Measurements from ENCODE around the gene IRF2BP2. TPM values are rescaled to one million over a fixed set of nuclear protein-coding genes. Genes with fewer than 3 reads are reported as not detected.

Gene IRF2BP2
- total and polyA plus RNA-seq, 2 of the 13 experiments (the other 11 are each of a cell fraction or from before 2014, with no cell fraction given), result 140 to 147 TPM

- no peak for DNase-seq (ENCODE audit: low spot score)
- Histone ChIP-seq H2AFZ (ENCODE audit: low read length) (no peak overlapping the region), H3K27me3 (ENCODE audit: control insufficient read depth in 1 of 2, insufficient read depth in 2 of 2, low read length in 2 of 2) (peaks cover 3% of the 10 kb centered on the region in 2 experiments; a peak in 2 of 5 replicates), H3K4me2 (ENCODE audit: low read depth, low read length) (no peak overlapping the region), H4K20me1 (ENCODE audit: insufficient read depth, low read length) (no peaks in the 10 kb centered on the region), H3K27ac (ENCODE audit: extremely low read length, insufficient read depth, low read length) (no peak overlapping the region), H3K4me3 (replicated peaks in 1 of 3; ENCODE audit: insufficient read depth in 1 of 3, low read depth in 2 of 3, low read length in 3 of 3) (no peak overlapping the region), H3K9ac (ENCODE audit: insufficient read depth, low read depth, low read length) (no peak overlapping the region), H3K36me3 (replicated peaks in 1 of 2; ENCODE audit: control insufficient read depth in 1 of 2, insufficient read depth in 2 of 2, low read length in 2 of 2) (no peaks in the 10 kb centered on the region), H3K79me2 (ENCODE audit: insufficient read depth, low read length) (no peaks in the 10 kb centered on the region), H3K9me3 (ENCODE audit: low read length) (no peaks in the 10 kb centered on the region), H3K4me1 (ENCODE audit: insufficient read depth, low read length) (peaks cover 27% of the 10 kb centered on the region)
- FAIRE-seq, result no peak
- no peak for ATAC-seq
- 36% methylated on average over 4 of the region's 4 CpGs for WGBS (ENCODE audit: low lambda C conversion rate)
- TF ChIP-seq ZNF34 (CRISPR knock-in tag; IDR thresholded peaks at IDR 0.05; ENCODE audit: borderline replicate concordance) (no peak), ARNT2 (CRISPR knock-in tag; IDR thresholded peaks at IDR 0.05; ENCODE audit: low read depth) (no peak), ZNF281 (CRISPR knock-in tag; IDR thresholded peaks at IDR 0.05; ENCODE audit: borderline replicate concordance) (no peak)
- POLR2A ChIA-PET, result no interaction called here
- no TSS peak for BruUV-seq (replicated peaks)
- in situ Hi-C loops (cut with HindIII; ENCODE audit: extremely low pct_ligation_motif_present, low pct_unique_long_range_greater_than_20kb) (no loop called here), intact Hi-C loops (cut with micrococcal nuclease; ENCODE audit: unreplicated experiment) (no loop called here)
- CTCF ChIA-PET (ENCODE audit: low intra/inter-chr PET ratio, low total read pairs), result no interaction called here
Observed at GRCh38 chr1:234588386-234588785, 21.6 kb downstream of the IRF2BP2 start.

- intact Hi-C loops (cut with micrococcal nuclease; ENCODE audit: unreplicated experiment), result no loop called here
- FAIRE-seq, result no peak
- BruUV-seq (replicated peaks), result no TSS peak
- TF ChIP-seq ZNF850 (CRISPR knock-in tag; conservative IDR thresholded peaks at IDR 0.05), result no peak
- TF ChIP-seq CCAR2 (optimal IDR thresholded peaks at IDR 0.05; ENCODE audit: low read depth, low read length), result no peak
- no peak for TF ChIP-seq ZNF816 (CRISPR knock-in tag; IDR thresholded peaks at IDR 0.05; ENCODE audit: borderline replicate concordance)
- TF ChIP-seq ZNF782 (CRISPR knock-in tag; IDR thresholded peaks at IDR 0.05; ENCODE audit: borderline replicate concordance), result no peak
- no peak for TF ChIP-seq ZEB1 (IDR thresholded peaks at IDR 0.05; ENCODE audit: insufficient replicate concordance, low read depth)
- TF ChIP-seq ZKSCAN8 (CRISPR knock-in tag; IDR thresholded peaks at IDR 0.05; ENCODE audit: borderline replicate concordance), result no peak
- no peak for TF ChIP-seq RBFOX2 (IDR thresholded peaks at IDR 0.05; ENCODE audit: low read depth, low read length)
- no peak for TF ChIP-seq MAFK (conservative IDR thresholded peaks at IDR 0.05 in 1 of 2, IDR thresholded peaks at IDR 0.05 in 1 of 2; ENCODE audit: low read length in 2 of 2)
- TF ChIP-seq ZNF101 (CRISPR knock-in tag; IDR thresholded peaks at IDR 0.05; ENCODE audit: borderline replicate concordance, low read depth), result no peak
- TF ChIP-seq TFDP1 (CRISPR knock-in tag; IDR thresholded peaks at IDR 0.05; ENCODE audit: borderline replicate concordance), result no peak
- TF ChIP-seq NFE2 (CRISPR knock-in tag; IDR thresholded peaks at IDR 0.05), result no peak
Observed at GRCh38 chr1:234586892-234587485, 23.0 kb downstream of the IRF2BP2 start.

More at GRCh38 chr1:234586892-234587485, 23.0 kb downstream of the IRF2BP2 start:
- no peaks in the 10 kb centered on the region for H3K79me2 ChIP-seq (ENCODE audit: insufficient read depth, low read length)
- H2AFZ ChIP-seq (ENCODE audit: low read length), result no peak overlapping the region
- no peaks in the 10 kb centered on the region for H4K20me1 ChIP-seq (ENCODE audit: insufficient read depth, low read length)
- no peak overlapping the region for H3K27ac ChIP-seq (ENCODE audit: extremely low read length, insufficient read depth, low read length)
- in situ Hi-C loops (cut with HindIII; ENCODE audit: extremely low pct_ligation_motif_present, low pct_unique_long_range_greater_than_20kb), result no loop called here
- POLR2A ChIA-PET, result no interaction called here
- CTCF ChIA-PET (ENCODE audit: low intra/inter-chr PET ratio, low total read pairs), result no interaction called here
- H3K9me3 ChIP-seq (ENCODE audit: low read length), result no peaks in the 10 kb centered on the region
- DNase-seq (ENCODE audit: low spot score), result no peak
- no peaks in the 10 kb centered on the region for H3K36me3 ChIP-seq (replicated peaks in 1 of 2; ENCODE audit: control insufficient read depth in 1 of 2, insufficient read depth in 2 of 2, low read length in 2 of 2)
- no peak overlapping the region for H3K4me3 ChIP-seq (replicated peaks in 1 of 3; ENCODE audit: insufficient read depth in 1 of 3, low read depth in 2 of 3, low read length in 3 of 3)
- H3K27me3 ChIP-seq (ENCODE audit: control insufficient read depth in 1 of 2, insufficient read depth in 2 of 2, low read length in 2 of 2), result peaks cover 3% of the 10 kb centered on the region in 2 experiments; a peak in 2 of 5 replicates
- H3K4me1 ChIP-seq (ENCODE audit: insufficient read depth, low read length), result peaks cover 33% of the 10 kb centered on the region
- no peak overlapping the region for H3K4me2 ChIP-seq (ENCODE audit: low read depth, low read length)
- H3K9ac ChIP-seq (ENCODE audit: insufficient read depth, low read depth, low read length), result no peak overlapping the region
- no peak for ATAC-seq
- 67% methylated on average over 12 of the region's 12 CpGs for WGBS (ENCODE audit: low lambda C conversion rate)

All from HepG2 (cell line).